GM18520 (cell line): ENCODE results near the gene TRMT10B.
A peak's percentile ranks its signal among the peaks of the same experiment; 100 is the strongest.
"Not testable (repeated sequence)": the region's sequence is repeated elsewhere in the genome, so short reads cannot be mapped to it uniquely, and the experiment has no call there.

Experiments
- ATAC-seq: cut with Tn5 transposase; IDR thresholded peaks from one replicate; pipeline ENCODE4 v1.9.1; 2021; ENCODE audit not compliant: unreplicated experiment

Gene TRMT10B

GRCh38 chr9:37800631-37801286 lies 47.2 kb downstream of the TRMT10B start, which contains the start of gene DCAF10:
DCAF10 (plus strand) TSS chr9:37800797; CDS start chr9:37800867, 70 bp downstream.
- ATAC-seq: peak; percentile 64

GRCh38 chr9:37801287-37801850 lies 47.8 kb downstream of the TRMT10B start:
- peak; percentile 19 for ATAC-seq

- no peak for ATAC-seq
Measured at GRCh38 chr9:37801959-37802711, 48.5 kb downstream of the TRMT10B start.

- ATAC-seq: no peak
Measured at GRCh38 chr9:37806271-37806670, 52.7 kb downstream of the TRMT10B start.

GRCh38 chr9:37809676-37810075 lies 56.1 kb downstream of the TRMT10B start:
- not testable (repeated sequence) for ATAC-seq

- no peak for ATAC-seq
Measured at GRCh38 chr9:37811906-37812476, 58.4 kb downstream of the TRMT10B start.

GRCh38 chr9:37812773-37813379 lies 59.3 kb downstream of the TRMT10B start:
- ATAC-seq: no peak

- ATAC-seq: no peak
Measured at GRCh38 chr9:37818849-37819248, 65.2 kb downstream of the TRMT10B start.

GRCh38 chr9:37820142-37820541 lies 66.5 kb downstream of the TRMT10B start:
- ATAC-seq: no peak

GRCh38 chr9:37825174-37825573 lies 71.6 kb downstream of the TRMT10B start:
- not testable (repeated sequence) for ATAC-seq

- no peak for ATAC-seq
Measured at GRCh38 chr9:37827483-37828165, 74.0 kb downstream of the TRMT10B start.
